HG02943 (cell line): ENCODE measurements around the gene MYO9A.
"Not testable (repeated sequence)": the region's sequence is repeated elsewhere in the genome, so short reads cannot be mapped to it uniquely, and the experiment has no call there.

Experiments
- ATAC-seq: cut with Tn5 transposase; IDR thresholded peaks from one replicate; pipeline ENCODE4 v1.9.1; 2021; ENCODE audit warnings: mild to moderate bottlenecking, low read depth, moderate library complexity; ENCODE audit not compliant: unreplicated experiment

The MYO9A gene

DNA sequence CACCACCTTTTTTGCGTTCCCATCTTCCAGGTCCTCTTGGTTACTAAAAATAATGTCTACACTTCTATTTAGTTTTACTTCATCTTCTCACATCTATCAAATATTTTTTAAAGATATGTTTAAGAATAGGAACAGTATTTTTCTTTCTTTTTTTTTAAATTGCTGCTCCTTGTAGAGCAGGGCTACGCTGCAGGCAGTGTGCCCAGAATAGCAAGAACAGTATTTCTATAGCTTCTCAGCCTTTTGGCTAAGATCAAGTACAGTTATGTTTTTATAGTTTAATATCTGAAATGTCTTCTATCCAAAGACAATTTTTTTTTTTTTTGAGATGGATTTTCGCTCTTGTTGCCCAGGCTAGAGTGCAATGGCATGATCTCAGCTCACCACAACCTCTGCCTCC lies 73.0 kb downstream of the MYO9A start:
- ATAC-seq = no peak

- ATAC-seq = no peak
These were observed 75.1 kb downstream of the MYO9A start for GRCh38 chr15:72042865-72043264.

- ATAC-seq = no peak
These were observed 75.9 kb downstream of the MYO9A start for GRCh38 chr15:72042054-72042453.

- no peak for ATAC-seq
These were observed 80.6 kb downstream of the MYO9A start for GRCh38 chr15:72037321-72037720.

DNA sequence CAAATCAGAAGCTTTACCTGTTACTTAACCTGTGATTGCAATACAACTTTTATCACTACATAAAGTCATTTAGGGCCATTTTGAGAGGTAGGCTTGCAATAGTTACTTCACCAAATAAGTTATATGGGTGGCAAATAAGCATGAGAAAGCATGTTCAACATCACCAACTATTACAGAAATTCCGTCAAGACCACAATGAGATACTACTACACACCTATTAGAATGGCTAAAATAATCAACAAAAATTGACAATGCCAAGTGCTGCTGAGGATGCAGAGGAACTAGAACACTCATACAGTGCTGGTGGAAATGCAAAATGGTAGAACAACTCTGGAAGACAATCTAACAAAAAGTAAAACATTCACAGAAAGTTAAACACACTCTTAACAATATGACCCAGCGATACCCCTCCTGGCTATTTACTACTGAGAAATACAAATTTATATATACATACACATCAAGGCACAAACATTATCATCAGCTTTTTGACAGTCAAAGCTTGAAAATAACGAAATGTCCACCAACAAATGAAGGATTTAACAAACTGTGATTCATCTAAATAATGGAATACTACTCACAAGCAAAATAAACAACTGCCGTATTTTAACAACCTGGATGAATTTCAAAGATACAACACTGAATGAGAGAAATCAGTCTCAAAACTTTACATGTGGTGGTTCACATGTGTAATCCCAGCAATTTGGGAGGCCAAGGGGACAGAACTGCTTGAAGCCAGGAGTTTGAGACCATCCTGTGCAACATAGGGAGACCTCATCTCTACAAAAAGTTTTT lies 82.9 kb downstream of the MYO9A start:
- ATAC-seq = no peak

DNA sequence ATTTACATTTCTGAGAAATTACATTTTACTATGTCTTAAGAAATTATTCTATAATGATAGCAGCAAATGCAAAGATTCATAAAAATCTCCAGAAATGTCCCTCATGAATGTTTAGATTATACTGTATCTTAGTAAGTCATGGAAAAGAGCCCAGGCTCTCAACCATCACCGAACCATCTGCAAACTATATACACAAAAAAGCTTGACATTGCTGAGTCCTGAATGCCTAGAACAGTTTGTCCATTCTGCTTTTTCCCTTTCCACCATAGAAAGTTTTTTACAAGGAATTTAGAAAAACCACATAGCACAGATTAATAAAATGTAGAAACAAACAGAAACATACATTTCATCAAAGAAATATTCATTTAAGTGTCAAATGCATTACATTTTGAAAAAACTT lies 83.6 kb downstream of the MYO9A start:
- no peak for ATAC-seq

DNA sequence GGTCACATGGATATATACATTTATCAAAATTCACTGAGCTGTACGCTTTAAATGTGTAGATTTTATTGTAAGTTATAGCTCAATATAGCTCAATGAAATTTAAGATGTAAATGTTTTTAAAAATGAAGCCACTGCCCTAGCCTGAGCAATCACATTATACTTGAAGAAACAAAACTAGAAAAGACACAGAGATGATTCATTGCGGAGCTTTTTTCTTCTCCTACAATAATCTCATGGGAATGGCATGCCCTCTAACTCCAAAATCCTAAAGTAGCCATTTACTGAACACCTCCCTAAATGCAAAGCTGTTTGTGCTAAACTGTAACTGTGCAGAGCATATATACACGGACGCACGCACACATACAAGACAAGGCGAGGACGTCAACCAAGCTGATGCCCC lies 84.2 kb downstream of the MYO9A start:
- ATAC-seq = no peak

- no peak for ATAC-seq
These were observed 84.7 kb downstream of the MYO9A start for GRCh38 chr15:72033285-72033684.

DNA sequence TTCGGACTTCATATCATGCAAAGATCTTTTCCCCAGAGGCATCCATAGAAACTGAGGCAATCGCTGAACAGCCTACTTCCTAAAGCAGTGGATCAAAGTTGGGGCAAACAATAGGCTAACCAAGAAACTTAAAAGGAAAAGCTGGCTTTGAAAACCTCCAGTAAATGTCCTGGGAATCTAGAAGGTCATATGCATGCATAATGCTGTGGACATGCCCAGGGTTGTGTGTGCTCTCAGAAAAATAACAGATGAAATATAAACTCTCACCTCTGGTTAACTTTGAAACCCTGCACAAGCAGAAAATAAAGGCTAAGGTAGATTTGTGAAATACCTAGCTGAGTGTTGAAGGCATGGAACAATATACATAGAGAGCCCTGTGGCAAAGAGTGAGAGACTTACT lies 96.3 kb downstream of the MYO9A start:
- ATAC-seq = no peak

DNA sequence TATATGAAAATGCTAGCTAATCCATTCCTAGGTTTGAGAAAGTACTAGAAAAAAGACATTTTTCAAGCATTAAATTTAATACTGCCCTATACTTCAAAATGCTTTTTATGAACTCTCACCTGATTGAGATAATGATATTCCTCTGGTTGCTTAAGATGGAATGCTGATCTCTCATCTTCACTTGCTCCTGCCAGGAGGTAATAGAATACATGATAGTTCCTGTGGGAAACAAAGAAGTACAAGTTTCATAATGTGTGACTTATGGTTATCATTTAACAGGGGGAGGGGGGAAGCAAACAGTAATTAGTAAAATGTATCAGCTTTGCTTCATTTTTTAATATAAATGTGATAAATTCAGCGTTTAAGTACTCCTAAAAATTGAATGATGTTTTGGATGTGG lies 97.2 kb downstream of the MYO9A start:
- no peak for ATAC-seq

- ATAC-seq = not testable (repeated sequence)
These were observed 103.4 kb downstream of the MYO9A start for GRCh38 chr15:72014555-72014954.

DNA sequence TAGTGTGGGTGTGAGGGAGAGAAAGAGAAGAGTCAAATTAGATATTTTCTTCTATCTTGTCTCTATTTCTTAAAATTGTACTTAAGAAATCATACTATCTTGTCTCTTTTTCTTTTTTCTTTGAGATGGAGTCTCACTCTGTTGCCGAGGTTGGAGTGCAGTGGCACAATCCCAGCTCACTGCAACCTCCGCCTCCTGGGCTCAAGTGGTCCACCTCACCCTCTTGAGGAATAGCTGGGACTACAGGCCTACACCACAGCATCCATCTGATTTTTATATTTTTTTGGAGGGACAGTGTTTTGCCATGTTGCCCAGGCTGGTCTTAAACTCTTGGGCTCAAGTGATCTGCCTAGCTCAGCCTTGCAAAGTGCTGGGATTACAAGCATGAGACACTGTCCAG lies 104.2 kb downstream of the MYO9A start:
- ATAC-seq = no peak

- ATAC-seq = no peak
These were observed 106.5 kb downstream of the MYO9A start for GRCh38 chr15:72011302-72011942.

DNA sequence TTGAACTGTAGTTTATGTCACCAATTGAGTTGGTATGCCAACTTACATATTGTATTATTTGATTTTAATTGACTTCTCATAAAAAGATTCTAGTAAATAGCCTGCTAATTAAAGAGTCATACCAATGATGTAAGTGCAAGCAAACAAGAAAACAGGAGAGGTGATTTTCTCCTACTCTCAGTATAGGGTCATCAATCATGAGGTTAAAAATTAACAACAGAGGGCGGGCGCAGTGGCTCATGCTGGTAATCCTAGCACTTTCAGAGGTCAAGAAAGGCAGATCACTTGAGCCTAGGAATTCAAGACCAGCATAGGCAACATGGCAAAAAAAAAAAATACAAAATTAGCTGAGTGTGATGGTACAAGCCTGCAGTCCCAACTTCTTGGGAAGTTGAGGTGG lies 108.7 kb downstream of the MYO9A start:
- ATAC-seq = no peak

DNA sequence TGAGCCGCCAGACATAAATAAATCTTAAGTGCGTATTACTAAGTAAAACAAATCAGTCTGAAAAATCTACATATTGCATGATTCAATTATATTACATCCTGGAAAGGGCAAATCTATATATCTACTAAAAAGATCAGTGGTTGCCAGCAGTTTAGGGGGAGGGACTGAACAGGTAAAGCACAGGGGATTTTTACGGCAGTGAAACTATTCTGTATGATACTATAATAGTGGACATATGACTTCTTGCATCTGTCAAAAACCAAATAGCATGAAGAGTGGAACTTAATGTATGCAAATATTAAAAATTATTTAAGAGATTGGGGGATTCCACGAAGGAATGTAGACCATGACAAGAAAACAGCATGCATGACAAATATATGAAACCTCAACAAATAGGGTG lies 111.6 kb downstream of the MYO9A start:
- no peak for ATAC-seq

DNA sequence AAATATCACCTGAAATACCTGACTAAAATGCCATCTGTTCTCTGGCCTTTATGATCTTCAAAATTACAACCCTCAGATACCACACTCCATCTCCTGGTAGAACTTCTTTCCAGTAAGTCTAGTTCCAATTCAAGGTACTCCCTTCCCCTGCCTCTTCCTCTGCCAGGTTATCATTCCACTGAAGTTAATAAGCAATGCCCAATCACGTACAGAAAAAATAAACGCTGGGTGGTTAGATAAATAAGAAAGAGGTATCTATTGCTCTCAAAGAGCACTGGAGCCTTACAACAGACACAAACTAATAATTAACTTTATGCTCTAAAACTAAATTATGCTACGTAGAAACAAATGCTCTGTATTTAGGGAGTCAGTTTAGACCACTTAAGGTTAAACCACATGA lies 112.5 kb downstream of the MYO9A start:
- ATAC-seq = no peak

DNA sequence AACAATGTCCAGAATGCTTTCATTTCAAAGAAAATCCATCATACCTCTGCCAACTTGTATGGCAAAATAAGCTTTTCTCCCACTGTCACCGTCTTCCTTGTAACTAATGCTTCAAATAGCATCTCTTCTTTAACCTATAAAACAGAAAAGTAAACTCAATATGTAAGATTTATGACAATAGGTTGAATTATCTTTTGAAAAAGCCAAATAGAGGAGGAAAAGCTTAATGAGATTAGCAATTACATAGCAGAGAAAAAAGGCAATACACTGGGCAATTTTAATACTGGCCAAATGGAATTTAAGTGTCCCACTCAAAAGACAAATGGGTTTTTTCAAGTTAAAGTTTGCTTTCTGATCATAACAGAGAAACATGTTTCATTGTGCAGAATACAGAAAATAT lies 118.1 kb downstream of the MYO9A start:
- ATAC-seq = no peak

GRCh38 chr15:71998717-71999116 lies 119.2 kb downstream of the MYO9A start:
- not testable (repeated sequence) for ATAC-seq

GRCh38 chr15:71997691-71998090 lies 120.3 kb downstream of the MYO9A start:
- no peak for ATAC-seq

GRCh38 chr15:71975816-71976150 lies 142.2 kb downstream of the MYO9A start:
- ATAC-seq = no peak

- ATAC-seq = no peak
These were observed 143.7 kb downstream of the MYO9A start for GRCh38 chr15:71974211-71974610.

- ATAC-seq = no peak
These were observed 144.6 kb downstream of the MYO9A start for GRCh38 chr15:71973366-71973765.
